KMS-11 (cell line): Measurements from ENCODE around the gene ZBED5.
"Not testable (repeated sequence)": the region's sequence is repeated elsewhere in the genome, so short reads cannot be mapped to it uniquely, and the experiment has no call there.

ENCODE experiments used
- H2AFZ ChIP-seq: fragments of 200-600 bp; sonication (generic); 2 replicates; pipeline ENCODE4 v1.6.1; 2016; ENCODE audit warnings: antibody characterized with exemption, mixed run types, low read depth
- H3K27ac ChIP-seq: fragments of 200-600 bp; sonication (generic); 2 replicates; pipeline ENCODE4 v1.6.1; 2016; ENCODE audit warnings: mild to moderate bottlenecking, mixed run types
- H3K27me3 ChIP-seq: fragments of 200-600 bp; sonication (generic); 2 replicates; pipeline ENCODE4 v1.6.1; 2017; ENCODE audit warnings: mild to moderate bottlenecking, low read depth, mixed run types, moderate library complexity; ENCODE audit not compliant: insufficient read depth
- H3K36me3 ChIP-seq: fragments of 200-600 bp; sonication (generic); 2 replicates; pipeline ENCODE4 v1.6.1; 2017; ENCODE audit warnings: mild to moderate bottlenecking, mixed run types; ENCODE audit not compliant: insufficient read depth
- H3K4me1 ChIP-seq: fragments of 200-600 bp; sonication (generic); 2 replicates; pipeline ENCODE4 v1.6.1; 2016; ENCODE audit warnings: mild to moderate bottlenecking, low read depth, mixed run types; ENCODE audit not compliant: poor library complexity, severe bottlenecking
- H3K4me2 ChIP-seq: fragments of 200-600 bp; sonication (generic); 2 replicates; pipeline ENCODE4 v1.7.0; 2016; ENCODE audit warnings: mild to moderate bottlenecking, mixed run types
- H3K4me3 ChIP-seq: fragments of 200-600 bp; sonication (generic); IDR thresholded peaks from 2 replicates; pipeline ENCODE4 v1.6.1; 2017; ENCODE audit warnings: low read depth, low read length, mixed read lengths; ENCODE audit not compliant: insufficient read depth
- H3K79me2 ChIP-seq: fragments of 200-600 bp; sonication (generic); 2 replicates; pipeline ENCODE4 v1.6.1; 2016; ENCODE audit warnings: low read depth, mixed run types; ENCODE audit not compliant: insufficient read depth
- H3K9ac ChIP-seq: fragments of 200-600 bp; sonication (generic); 2 replicates; pipeline ENCODE4 v1.6.1; 2016; ENCODE audit warnings: mild to moderate bottlenecking, mixed run types
- H4K20me1 ChIP-seq: fragments of 200-600 bp; sonication (generic); 2 replicates; pipeline ENCODE4 v1.6.1; 2016; ENCODE audit warnings: mild to moderate bottlenecking, mixed run types; ENCODE audit not compliant: insufficient read depth
- TF ChIP-seq, protein P1 (sequence below): fragments of 200-600 bp; sonication (generic); conservative IDR thresholded peaks from 2 replicates; pipeline ENCODE4 v1.6.1; 2017; ENCODE audit warnings: low read depth, mild to moderate bottlenecking, antibody characterized with exemption, low read length, moderate library complexity, mixed read lengths

ZBED5 gene

DNA sequence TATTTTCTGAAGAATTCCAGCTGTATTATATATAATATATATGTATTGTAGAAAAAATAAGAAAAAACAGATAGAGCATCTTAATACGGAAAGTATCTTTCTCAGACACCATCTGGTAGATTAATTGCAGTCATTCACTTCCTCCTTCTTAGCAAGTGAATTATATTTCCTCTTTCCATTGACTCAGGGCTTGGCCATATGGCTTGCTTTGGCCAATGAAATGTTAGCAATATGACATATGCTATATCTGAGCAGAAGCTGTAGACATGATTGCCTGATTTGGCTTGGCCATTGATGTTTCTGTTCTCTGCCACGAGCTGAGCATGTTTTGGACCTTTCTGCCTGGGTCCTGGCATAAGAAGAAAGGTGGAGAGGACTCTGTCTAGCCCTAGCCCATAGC is 34.4 kb upstream of the ZBED5 start:
- no peak overlapping the region for H2AFZ ChIP-seq
- H3K27me3 ChIP-seq = no peaks in the 10 kb centered on the region
- TF ChIP-seq, protein P1, sequence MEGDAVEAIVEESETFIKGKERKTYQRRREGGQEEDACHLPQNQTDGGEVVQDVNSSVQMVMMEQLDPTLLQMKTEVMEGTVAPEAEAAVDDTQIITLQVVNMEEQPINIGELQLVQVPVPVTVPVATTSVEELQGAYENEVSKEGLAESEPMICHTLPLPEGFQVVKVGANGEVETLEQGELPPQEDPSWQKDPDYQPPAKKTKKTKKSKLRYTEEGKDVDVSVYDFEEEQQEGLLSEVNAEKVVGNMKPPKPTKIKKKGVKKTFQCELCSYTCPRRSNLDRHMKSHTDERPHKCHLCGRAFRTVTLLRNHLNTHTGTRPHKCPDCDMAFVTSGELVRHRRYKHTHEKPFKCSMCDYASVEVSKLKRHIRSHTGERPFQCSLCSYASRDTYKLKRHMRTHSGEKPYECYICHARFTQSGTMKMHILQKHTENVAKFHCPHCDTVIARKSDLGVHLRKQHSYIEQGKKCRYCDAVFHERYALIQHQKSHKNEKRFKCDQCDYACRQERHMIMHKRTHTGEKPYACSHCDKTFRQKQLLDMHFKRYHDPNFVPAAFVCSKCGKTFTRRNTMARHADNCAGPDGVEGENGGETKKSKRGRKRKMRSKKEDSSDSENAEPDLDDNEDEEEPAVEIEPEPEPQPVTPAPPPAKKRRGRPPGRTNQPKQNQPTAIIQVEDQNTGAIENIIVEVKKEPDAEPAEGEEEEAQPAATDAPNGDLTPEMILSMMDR = no peak
- no peaks in the 10 kb centered on the region for H3K4me1 ChIP-seq
- H3K4me3 ChIP-seq = no peak overlapping the region
- H3K36me3 ChIP-seq = no peaks in the 10 kb centered on the region
- no peak overlapping the region for H3K27ac ChIP-seq
- H3K79me2 ChIP-seq = no peaks in the 10 kb centered on the region
- no peaks in the 10 kb centered on the region for H4K20me1 ChIP-seq
- H3K4me2 ChIP-seq = no peak overlapping the region
- no peak overlapping the region for H3K9ac ChIP-seq

DNA sequence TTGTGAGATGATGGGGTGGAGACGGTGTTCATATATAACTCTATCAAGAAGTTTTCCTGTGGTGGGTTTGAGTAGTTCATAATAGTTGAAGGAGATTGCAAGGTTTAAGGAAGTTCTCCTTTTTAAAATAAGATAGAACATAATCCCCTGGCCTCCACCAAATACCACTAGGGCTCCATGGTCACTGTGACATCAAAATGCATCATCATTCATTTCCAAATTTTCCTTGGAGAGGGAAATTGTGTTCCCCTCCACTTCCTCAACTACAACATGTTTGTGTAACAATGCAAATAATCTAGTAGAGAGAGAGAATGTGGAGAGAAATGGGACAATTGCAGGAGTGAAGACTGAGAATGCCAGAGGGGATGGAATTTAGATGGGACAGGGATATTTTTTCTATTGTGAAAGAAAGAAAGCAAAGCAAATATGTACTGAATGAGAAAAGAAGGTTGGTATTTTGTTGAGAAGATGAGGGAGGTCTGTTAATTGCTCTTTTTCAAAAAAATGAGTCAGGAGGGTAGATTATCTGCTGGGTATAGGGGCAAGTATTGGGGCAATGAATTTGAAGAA is 33.4 kb upstream of the ZBED5 start:
- Histone ChIP-seq H3K4me3 (no peak overlapping the region), H3K79me2 (no peaks in the 10 kb centered on the region), H4K20me1 (no peaks in the 10 kb centered on the region), H3K27me3 (no peaks in the 10 kb centered on the region), H3K27ac (no peak overlapping the region), H3K9ac (no peak overlapping the region), H3K4me1 (no peaks in the 10 kb centered on the region), H3K4me2 (no peak overlapping the region), H3K36me3 (no peaks in the 10 kb centered on the region), H2AFZ (no peak overlapping the region)
- TF ChIP-seq, protein P1 = no peak

DNA sequence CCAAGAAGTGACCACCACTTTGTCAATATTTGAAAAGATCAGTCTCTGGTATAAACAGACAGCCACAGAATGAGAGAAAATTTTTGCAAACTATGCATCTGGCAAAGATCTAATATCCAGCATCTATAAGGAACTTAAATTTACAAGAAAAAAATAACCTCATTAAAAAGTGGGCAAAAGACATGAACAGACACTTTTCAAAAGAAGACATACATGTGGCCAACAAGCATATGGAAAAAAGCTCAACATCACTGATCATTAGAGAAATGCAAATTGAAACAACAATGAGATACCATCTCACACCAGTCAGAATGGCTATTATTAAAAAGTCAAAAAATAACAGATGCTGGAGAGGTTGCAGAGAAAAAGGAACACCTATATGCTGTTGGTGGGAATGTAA is 32.2 kb upstream of the ZBED5 start:
- not testable (repeated sequence) for H3K36me3 ChIP-seq, H3K27me3 ChIP-seq, H3K4me3 ChIP-seq, H3K9ac ChIP-seq, H3K27ac ChIP-seq, H3K4me1 ChIP-seq, H4K20me1 ChIP-seq, H2AFZ ChIP-seq, H3K79me2 ChIP-seq, H3K4me2 ChIP-seq

DNA sequence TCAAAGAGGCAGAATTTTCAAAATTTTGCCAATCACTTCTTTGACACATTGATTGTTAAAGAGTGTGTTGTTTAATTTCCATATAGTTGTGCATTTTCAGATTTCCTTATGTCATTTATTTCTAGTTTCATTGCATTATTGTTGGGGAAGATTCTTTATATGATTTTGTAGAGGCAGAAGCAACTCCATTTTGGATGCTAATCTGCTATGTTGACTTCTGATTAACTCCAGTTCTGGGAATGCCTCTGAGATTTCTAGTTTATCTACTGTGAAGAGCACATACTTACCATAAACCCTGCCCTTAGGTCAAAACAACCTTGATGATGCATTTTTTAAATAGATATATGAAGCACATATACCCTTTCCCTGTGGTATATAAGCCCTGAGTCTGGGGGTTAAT is 29.5 kb upstream of the ZBED5 start:
- Histone ChIP-seq H3K4me3 (no peak overlapping the region), H3K36me3 (no peaks in the 10 kb centered on the region), H3K4me1 (no peaks in the 10 kb centered on the region), H3K27me3 (no peaks in the 10 kb centered on the region), H3K4me2 (no peak overlapping the region), H3K79me2 (no peaks in the 10 kb centered on the region), H3K9ac (no peak overlapping the region), H3K27ac (no peak overlapping the region), H2AFZ (no peak overlapping the region), H4K20me1 (no peaks in the 10 kb centered on the region)
- TF ChIP-seq, protein P1 = no peak

DNA sequence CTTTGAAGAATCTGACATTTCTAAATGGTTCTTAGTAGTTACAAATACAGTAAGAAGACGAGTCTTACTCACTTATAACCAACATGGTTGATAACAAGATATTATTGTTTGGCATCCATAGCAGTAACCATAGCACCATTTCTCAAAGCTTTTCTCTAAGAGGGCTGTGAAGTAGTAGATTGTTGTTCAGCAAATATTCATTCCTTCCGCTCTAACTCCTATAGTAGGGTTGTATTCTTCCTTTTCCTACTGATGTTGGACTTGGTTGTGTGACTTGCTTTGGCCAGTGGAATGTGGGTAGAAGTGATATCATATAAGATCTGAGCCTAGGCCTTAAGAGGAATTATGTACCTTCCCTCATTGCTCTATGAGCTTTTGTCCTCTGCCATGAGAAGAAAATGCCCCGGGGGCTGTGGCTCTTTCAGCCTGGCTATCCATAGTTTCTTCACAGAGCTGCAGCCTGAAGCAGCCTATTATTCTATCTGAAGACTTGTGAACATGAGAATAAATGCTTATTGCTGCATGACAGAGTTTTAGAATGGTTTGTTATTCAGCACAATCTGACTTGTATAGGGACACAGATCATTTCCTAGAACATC is 28.9 kb upstream of the ZBED5 start:
- Histone ChIP-seq H3K27ac (no peak overlapping the region), H3K4me1 (no peaks in the 10 kb centered on the region), H3K9ac (no peak overlapping the region), H4K20me1 (no peaks in the 10 kb centered on the region), H3K4me2 (no peak overlapping the region), H3K36me3 (no peaks in the 10 kb centered on the region), H3K4me3 (no peak overlapping the region), H3K79me2 (no peaks in the 10 kb centered on the region), H3K27me3 (no peaks in the 10 kb centered on the region), H2AFZ (no peak overlapping the region)
- TF ChIP-seq, protein P1 = no peak
